HAP-1 (cell line): ENCODE measurements around the gene SLC30A2.

ENCODE experiments used
- DNase-seq, 2 experiments: peaks; one replicate each; pipeline ENCODE4 v3.0.0-alpha.2; 2016 to 2020; ENCODE audit warnings: low spot score in 2 of 2
- H3K27me3 ChIP-seq: fragments of 250-450 bp; sonication (Bioruptor Pico); 2 replicates; pipeline ENCODE4 v1.5.1; 2020; ENCODE audit warnings: low read depth, mild to moderate bottlenecking, moderate library complexity
- H3K36me3 ChIP-seq: fragments of 250-450 bp; sonication (Bioruptor Pico); replicated peaks from 2 replicates; pipeline ENCODE4 v1.5.1; 2020; ENCODE audit warnings: mild to moderate bottlenecking
- H3K4me1 ChIP-seq: fragments of 250-450 bp; sonication (Bioruptor Pico); 2 replicates; pipeline ENCODE4 v1.5.1; 2020; ENCODE audit warnings: mild to moderate bottlenecking
- H3K4me3 ChIP-seq: fragments of 250-450 bp; sonication (Bioruptor Pico); 2 replicates; pipeline ENCODE4 v1.5.1; 2020; ENCODE audit warnings: mild to moderate bottlenecking, moderate library complexity
- H3K9me3 ChIP-seq: fragments of 250-450 bp; sonication (Bioruptor Pico); 2 replicates; pipeline ENCODE4 v1.5.1; 2020; ENCODE audit warnings: mild to moderate bottlenecking, moderate library complexity
- in situ Hi-C: fragments of 300-500 bp; cut with MboI; formaldehyde crosslinking; loops from 3 replicates; pipeline ENCODE4 v1.14.3; 2020; ENCODE audit warnings: low sequenced_read_pairs, inconsistent platforms, mixed read lengths

The SLC30A2 gene

DNA sequence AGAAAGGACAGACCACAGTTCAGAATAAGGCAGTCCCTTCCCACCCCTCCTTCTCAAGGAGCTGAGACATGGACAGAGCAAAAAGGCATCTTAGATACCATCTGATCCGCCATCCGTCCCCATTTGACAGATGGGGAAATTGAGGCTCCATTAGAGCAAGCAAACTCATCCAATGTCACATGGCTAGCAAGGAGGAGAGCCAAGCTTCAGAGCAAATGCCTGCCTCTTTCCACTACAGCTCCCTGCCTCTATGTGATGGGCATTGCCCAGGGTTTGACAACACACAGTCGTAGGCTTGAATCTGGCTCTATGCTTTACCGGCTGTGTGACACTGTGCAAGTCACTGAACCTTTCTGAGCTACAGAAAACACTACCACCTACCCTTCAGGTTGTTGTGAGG is 3.9 kb downstream of the SLC30A2 start:
- Histone ChIP-seq H3K4me3 (no peak overlapping the region), H3K36me3 (no peaks in the 10 kb centered on the region), H3K4me1 (no peaks in the 10 kb centered on the region), H3K27me3 (peaks cover 34% of the 10 kb centered on the region), H3K9me3 (no peaks in the 10 kb centered on the region)
- in situ Hi-C loops = loop anchor here (5.0 kb wide), 1 partner anchor 115 kb away; the partner anchor contains the start of gene FAM110D
- DNase-seq = no peak

- H3K4me3 ChIP-seq = no peak overlapping the region
- H3K27me3 ChIP-seq = peaks cover 28% of the 10 kb centered on the region
- H3K36me3 ChIP-seq = no peaks in the 10 kb centered on the region
- DNase-seq = no peak
- H3K4me1 ChIP-seq = peaks cover under 1% of the 10 kb centered on the region
- no peaks in the 10 kb centered on the region for H3K9me3 ChIP-seq
- in situ Hi-C loops = loop anchor here (5.0 kb wide), 1 partner anchor 116 kb away; the partner anchor contains the start of gene FAM110D
Measured at GRCh38 chr1:26041401-26041800, 4.5 kb downstream of the SLC30A2 start.

DNA sequence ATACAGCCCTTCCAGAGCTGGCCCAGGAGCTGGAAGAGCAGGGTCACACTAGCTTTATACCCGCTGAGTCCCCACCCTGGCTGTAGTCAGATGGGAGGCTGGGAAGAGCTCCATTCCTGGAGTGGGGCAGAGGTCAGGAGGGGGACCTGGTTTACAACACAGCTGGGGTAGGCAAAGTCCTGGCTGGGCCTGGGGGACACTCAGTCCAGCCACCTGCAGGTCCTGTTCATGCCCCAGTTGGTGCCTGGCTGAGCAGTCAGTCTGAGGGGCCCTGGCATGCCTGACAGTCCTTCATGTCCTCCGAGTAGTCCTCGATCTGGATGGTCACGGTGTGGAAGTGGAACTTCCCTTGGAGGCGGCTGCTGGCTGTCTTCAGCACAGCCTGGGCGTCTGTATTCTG is 7.0 kb downstream of the SLC30A2 start:
- H3K9me3 ChIP-seq = no peaks in the 10 kb centered on the region
- peaks cover 5% of the 10 kb centered on the region; the same call in 1 of the 2 replicates for H3K27me3 ChIP-seq
- in situ Hi-C loops = no loop called here
- DNase-seq = no peak
- H3K36me3 ChIP-seq = no peaks in the 10 kb centered on the region
- no peak overlapping the region for H3K4me3 ChIP-seq
- peaks cover 11% of the 10 kb centered on the region for H3K4me1 ChIP-seq

- no peaks in the 10 kb centered on the region for H3K9me3 ChIP-seq
- no peak overlapping the region for H3K4me3 ChIP-seq
- H3K4me1 ChIP-seq = peaks cover 11% of the 10 kb centered on the region
- in situ Hi-C loops = no loop called here
- no peak for DNase-seq
- no peaks in the 10 kb centered on the region for H3K36me3 ChIP-seq
- peaks cover 5% of the 10 kb centered on the region; the same call in 1 of the 2 replicates for H3K27me3 ChIP-seq
Measured at GRCh38 chr1:26038477-26038876, 7.4 kb downstream of the SLC30A2 start.

- in situ Hi-C loops = no loop called here
- Histone ChIP-seq H3K27me3 (peaks cover 5% of the 10 kb centered on the region; the same call in 1 of the 2 replicates), H3K36me3 (no peaks in the 10 kb centered on the region), H3K4me3 (no peak overlapping the region), H3K9me3 (no peaks in the 10 kb centered on the region), H3K4me1 (peaks cover 11% of the 10 kb centered on the region)
- no peak for DNase-seq
Measured at GRCh38 chr1:26037904-26038303, 8.0 kb downstream of the SLC30A2 start.

DNA sequence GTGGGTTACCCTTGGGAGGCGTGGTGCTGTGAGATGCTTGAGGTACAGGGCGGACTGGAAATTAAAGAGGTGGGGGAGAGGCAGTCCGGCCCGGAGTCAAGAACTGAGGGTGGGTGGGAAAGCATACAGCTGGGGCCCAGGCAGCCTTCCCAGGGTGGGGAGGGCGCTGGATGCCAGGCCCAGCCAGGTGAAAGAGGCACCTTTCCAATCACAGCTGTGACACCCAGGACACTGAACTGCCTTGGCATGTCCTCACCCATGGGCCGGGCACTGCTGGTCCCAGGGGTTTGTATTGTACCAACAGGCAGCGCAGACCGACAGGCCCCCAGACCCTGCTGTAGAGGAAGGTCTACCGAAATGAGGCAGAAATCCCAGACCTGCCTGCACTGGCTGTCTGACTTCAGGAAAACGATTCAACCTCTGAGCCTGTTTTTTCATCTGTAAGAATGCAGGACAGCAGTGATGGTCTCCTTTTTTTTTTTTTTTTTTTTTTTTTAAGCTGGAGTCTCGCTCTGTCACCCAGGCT is 9.1 kb downstream of the SLC30A2 start:
- Histone ChIP-seq H3K4me1 (peaks cover 11% of the 10 kb centered on the region), H3K4me3 (no peak overlapping the region), H3K9me3 (no peaks in the 10 kb centered on the region), H3K27me3 (no peaks in the 10 kb centered on the region), H3K36me3 (no peaks in the 10 kb centered on the region)
- in situ Hi-C loops = no loop called here
- DNase-seq = no peak

DNA sequence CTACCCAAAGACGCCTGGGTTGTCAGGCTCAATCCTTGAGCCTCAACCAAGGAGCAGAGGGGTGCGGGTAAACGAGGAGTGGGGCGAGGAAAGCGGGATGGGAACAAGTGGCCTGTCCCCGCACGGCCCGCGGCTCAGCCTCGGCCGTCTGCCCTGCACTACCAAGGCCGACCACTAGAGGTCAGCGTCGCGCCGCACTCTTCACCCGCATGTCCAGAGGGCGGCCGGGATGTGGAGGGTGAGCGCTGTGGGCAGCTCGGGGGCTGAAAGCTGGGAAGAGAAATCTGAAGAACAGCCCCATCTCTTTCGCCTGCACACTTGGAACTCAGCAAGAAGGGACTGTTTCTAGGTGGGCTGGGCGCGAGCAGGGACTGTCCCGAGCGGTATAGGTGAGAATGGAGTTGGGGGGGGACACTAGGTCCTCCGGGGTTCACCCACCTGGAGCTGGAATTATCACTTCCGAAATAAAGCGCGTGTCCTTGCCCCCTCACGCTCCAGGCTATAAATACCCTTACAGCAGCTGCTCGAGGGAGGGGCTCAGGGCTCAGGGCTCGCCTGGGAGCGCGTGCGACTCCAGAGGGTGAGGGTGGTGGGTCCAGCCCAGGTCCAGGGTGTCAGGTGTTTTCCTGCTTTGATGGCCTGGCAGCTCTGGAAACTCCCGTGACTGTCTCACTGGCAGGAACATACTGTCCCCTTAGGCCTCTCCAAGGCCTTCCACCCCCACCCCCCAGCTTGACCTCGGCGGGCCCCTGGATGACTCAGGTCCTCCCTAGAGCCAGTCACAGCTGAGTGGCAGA is 9.8 kb downstream of the SLC30A2 start:
- H3K27me3 ChIP-seq = no peaks in the 10 kb centered on the region
- peaks cover 11% of the 10 kb centered on the region for H3K4me1 ChIP-seq
- H3K36me3 ChIP-seq = no peaks in the 10 kb centered on the region
- in situ Hi-C loops = no loop called here
- H3K9me3 ChIP-seq = no peaks in the 10 kb centered on the region
- peak; percentile 59 to 92 for DNase-seq
- peak overlapping the region; percentile 61 for H3K4me3 ChIP-seq

DNA sequence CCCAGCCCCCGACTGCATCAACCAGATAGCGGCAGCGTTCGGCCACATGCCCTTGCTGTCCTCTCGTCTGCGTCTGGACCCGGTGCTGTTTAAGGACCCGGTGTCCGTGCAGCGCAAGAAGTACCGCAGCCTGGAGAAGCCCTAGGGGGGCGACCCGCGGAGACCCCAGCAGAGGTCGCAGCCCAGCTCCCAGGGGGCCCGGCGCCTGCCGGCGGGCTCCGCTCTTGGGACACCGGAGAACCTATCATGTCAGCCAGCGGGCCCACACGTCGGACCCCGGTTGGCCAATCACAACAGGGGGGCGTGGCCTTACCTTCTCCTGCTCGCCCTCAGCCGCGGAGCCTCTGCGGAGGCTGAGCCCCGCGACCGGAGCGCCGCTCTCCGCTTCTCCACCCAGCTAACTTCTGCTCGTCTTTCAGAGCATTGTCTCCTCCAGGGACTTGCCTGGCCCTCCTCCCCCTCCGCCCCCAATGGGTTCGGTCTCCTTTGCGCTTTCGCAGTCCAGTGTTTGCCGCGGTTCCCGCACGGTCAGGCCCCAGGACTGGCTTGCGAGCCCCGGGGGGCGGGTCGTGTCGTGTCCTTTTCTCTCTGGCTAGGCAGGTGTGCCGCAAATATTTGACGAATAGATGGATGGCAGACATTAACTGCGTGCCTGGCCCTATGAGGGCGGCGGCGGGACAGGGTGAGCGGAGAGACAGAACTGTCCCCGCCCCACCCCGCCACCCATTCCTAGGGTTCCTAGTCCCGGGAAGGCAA is 10.5 kb downstream of the SLC30A2 start:
- H3K4me3 ChIP-seq = peak overlapping the region; percentile 61
- H3K9me3 ChIP-seq = no peaks in the 10 kb centered on the region
- in situ Hi-C loops = no loop called here
- H3K4me1 ChIP-seq = peaks cover 11% of the 10 kb centered on the region
- peak; percentile 95 to 98 for DNase-seq
- no peaks in the 10 kb centered on the region for H3K27me3 ChIP-seq
- H3K36me3 ChIP-seq = no peaks in the 10 kb centered on the region

DNA sequence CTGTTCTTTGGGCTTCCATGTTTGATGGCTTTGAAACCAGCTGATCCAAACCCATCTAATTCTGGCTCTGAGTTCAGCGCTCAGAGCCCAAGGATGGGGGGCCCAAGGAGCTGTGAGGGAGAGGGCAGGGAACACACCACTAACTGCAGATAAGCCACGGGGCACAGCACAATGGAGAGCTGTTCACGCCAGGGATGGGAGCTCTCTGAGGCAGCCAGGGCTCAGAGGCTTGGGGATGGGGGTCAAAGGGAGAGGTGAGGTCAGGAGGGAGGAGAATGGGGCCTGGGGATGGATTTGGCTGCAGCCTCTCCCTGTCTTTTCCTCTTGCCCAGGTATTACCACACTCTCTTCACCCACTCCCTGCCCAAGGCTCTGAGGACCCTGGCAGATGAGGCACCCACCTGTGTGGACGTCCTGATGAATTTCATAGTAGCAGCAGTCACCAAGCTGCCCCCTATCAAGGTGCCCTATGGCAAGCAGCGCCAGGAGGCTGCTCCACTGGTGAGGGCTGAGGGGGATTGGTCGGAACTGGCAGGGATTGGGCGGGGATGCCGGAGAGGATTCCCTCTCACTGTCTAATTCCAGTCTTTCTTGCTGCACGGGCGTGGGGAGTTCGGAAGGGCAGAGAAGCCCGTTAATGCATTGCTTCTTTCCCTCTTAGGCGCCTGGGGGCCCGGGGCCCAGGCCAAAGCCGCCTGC is 11.3 kb downstream of the SLC30A2 start:
- in situ Hi-C loops = no loop called here
- peak overlapping the region; percentile 61 for H3K4me3 ChIP-seq
- H3K4me1 ChIP-seq = peaks cover 11% of the 10 kb centered on the region
- H3K9me3 ChIP-seq = no peaks in the 10 kb centered on the region
- DNase-seq = peak in 1 of 2 experiments; percentile 36
- H3K36me3 ChIP-seq = no peaks in the 10 kb centered on the region
- no peaks in the 10 kb centered on the region for H3K27me3 ChIP-seq

- no peaks in the 10 kb centered on the region for H3K36me3 ChIP-seq
- DNase-seq = no peak
- in situ Hi-C loops = no loop called here
- H3K4me3 ChIP-seq = no peak overlapping the region
- peaks cover 11% of the 10 kb centered on the region for H3K4me1 ChIP-seq
- no peaks in the 10 kb centered on the region for H3K27me3 ChIP-seq
- no peaks in the 10 kb centered on the region for H3K9me3 ChIP-seq
Measured at GRCh38 chr1:26032656-26033357, 13.1 kb downstream of the SLC30A2 start.

DNA sequence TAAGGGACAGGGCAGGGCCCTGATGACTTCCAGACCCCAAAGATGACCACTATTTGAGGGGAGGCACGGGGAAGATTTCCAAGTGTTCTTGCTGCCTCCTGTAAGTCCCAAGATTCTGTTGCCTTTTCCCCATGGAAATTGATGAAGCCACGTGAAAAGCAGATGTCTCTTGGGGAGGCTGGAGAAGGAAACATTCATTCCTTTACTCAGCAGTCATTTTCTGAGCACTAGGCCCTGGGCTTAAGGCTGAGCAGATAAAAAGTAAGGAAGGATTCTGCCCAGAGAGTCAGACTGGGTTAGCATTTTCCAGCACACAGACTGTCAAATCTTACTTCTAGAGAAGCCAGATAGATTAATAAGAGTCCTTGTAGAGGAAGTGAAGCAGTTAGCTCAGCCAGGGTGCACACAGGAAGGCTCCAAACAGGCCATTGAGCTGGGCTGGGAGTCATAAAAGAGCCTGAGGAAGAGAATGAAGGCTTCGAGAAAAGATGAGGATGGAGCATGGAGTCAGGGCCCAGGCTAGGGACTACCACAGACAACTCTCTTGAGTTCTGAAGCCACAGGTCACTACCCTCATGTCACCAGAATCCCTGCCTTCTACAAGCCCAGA is 14.2 kb downstream of the SLC30A2 start:
- no peaks in the 10 kb centered on the region for H3K36me3 ChIP-seq
- H3K4me1 ChIP-seq = peaks cover 11% of the 10 kb centered on the region
- DNase-seq = no peak
- H3K4me3 ChIP-seq = no peak overlapping the region
- H3K27me3 ChIP-seq = no peaks in the 10 kb centered on the region
- no peaks in the 10 kb centered on the region for H3K9me3 ChIP-seq
- in situ Hi-C loops = no loop called here

DNA sequence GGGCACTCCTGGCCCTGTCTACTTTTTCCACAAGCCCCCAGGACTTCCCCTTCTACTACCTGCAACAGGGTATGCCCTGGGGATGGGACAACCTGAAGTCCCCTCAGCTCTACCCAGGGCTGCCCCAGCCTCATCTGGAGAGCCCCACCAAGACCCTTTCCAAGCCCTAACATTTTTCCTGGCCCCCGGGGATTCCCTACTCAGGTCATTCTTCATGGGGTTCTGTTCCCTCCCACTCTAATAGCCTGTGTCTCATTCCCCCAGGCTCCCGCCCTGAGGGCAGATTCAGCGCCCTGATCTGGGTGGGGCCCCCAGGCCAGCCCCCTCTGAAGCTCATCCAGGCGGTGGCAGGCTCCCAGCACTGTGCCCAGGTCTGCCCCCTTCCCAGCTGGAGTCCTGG is 14.7 kb downstream of the SLC30A2 start:
- no peaks in the 10 kb centered on the region for H3K27me3 ChIP-seq
- H3K9me3 ChIP-seq = no peaks in the 10 kb centered on the region
- no peak overlapping the region for H3K4me3 ChIP-seq
- no peaks in the 10 kb centered on the region for H3K36me3 ChIP-seq
- in situ Hi-C loops = no loop called here
- DNase-seq = no peak
- H3K4me1 ChIP-seq = peaks cover 8% of the 10 kb centered on the region
